GM20000 (cell line): ENCODE measurements around the gene HOXD13.

Experiments used
- DNase-seq: peaks from one replicate; pipeline ENCODE4 v3.0.0; 2012; ENCODE audit warnings: low spot score
- CTCF ChIP-seq: IDR thresholded peaks from 2 replicates; pipeline ENCODE4 v1.5.1; 2012; ENCODE audit warnings: mild to moderate bottlenecking, control low read depth; ENCODE audit errors: extremely low read depth, missing control alignments

HOXD13 gene

GRCh38 chr2:176096986-176097819 is 4.7 kb downstream of the HOXD13 start:
- peak; percentile 87 for DNase-seq
- peak; percentile 77 for TF ChIP-seq CTCF

- no peak for DNase-seq
- TF ChIP-seq CTCF: no peak
Observed at GRCh38 chr2:176097820-176098365, 5.4 kb downstream of the HOXD13 start.

- no peak for DNase-seq
- TF ChIP-seq CTCF: no peak
Observed at GRCh38 chr2:176098366-176099158, 6.0 kb downstream of the HOXD13 start.

- TF ChIP-seq CTCF: no peak
- no peak for DNase-seq
Observed at GRCh38 chr2:176099159-176099727, 6.7 kb downstream of the HOXD13 start.

- DNase-seq: no peak
- no peak for TF ChIP-seq CTCF
Observed at GRCh38 chr2:176099728-176100546, 7.4 kb downstream of the HOXD13 start, which contains the start of gene HOXD12. HOXD12 (plus strand) TSS chr2:176099795; CDS start chr2:176099802, 7 bp downstream.

GRCh38 chr2:176100547-176101140 is 8.1 kb downstream of the HOXD13 start:
- TF ChIP-seq CTCF: no peak
- no peak for DNase-seq
